T1000 (cell line): Measurements from ENCODE around the gene NAP1L4.

Source experiments
- DNase-seq: peaks from one replicate; lab custom pipeline; 2025; ENCODE audit warnings: mixed read lengths; lab: John Stamatoyannopoulos, UW

Gene NAP1L4

DNA sequence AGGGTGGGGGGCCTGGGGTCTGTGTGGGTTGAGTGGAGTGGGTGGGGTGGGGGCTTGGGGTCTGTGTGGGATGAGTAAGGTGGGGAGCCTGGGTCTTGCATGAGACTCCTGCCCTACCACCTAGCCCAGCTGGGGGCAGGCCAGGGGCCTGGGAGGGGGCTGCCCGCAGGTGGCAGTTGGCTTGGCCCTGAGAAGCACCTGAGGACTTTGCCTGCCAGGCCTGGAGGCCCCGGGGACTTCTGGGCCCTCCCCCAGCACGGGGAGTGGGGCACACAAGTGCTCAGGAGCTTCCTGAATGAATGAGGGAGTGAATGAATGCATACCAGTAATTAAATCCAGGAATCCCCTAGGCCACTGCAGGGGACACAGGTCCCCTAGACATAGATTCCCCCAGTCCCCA is 69.5 kb downstream of the NAP1L4 start:
- no peak for DNase-seq

DNA sequence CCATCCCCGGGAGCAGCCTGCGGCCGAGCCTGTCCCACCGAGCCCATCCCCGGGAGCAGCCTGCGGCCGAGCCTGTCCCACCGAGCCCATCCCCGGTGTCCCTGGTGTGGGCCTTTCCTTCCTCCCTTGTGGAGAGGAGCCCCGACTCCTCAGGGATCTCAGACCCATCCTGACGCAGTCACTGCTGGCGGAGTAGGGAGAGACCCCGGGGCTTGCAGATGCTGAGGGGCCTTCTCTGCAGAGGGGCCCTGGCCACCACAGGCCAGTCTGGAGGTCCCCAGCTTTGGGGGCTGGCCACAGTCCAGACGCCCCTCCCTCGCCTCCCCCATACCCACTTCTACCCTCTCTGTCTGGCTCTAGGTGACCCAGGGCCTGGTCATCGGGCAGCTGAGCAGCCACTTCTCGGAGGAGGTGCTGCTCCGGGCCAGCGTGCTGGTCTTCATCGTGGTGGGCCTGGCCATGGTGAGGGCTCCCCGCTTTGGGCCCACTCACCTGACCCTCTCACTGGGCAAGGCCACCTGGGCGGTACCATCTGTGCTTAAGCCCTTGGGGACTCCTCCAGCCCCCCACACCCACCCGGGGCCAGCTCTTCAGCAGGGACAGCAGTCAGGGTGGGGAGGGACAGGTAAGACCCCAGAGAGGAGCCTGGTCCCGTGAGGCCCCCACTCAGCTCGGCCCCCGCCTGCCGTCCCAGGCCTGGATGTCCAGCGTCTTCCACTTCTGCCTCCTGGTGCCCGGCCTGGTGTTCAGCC is 70.2 kb downstream of the NAP1L4 start:
- no peak for DNase-seq

DNA sequence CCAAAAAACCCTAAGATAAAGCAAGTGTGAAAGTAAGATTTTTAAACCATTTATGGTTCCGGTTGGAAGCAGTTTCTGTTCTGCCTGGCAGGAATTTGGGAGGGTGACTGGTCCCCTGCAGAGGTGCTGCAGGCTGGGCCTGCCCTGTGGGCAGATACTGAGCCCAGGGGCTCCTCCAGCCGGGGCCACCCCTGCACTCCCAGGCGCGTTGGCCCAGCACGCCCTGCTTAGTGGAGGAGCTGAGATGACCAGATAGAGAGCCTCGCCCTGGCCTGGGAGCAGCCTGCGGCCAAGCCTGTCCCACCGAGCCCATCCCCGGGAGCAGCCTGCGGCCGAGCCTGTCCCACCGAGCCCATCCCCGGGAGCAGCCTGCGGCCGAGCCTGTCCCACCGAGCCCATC is 70.9 kb downstream of the NAP1L4 start:
- DNase-seq = no peak

DNA sequence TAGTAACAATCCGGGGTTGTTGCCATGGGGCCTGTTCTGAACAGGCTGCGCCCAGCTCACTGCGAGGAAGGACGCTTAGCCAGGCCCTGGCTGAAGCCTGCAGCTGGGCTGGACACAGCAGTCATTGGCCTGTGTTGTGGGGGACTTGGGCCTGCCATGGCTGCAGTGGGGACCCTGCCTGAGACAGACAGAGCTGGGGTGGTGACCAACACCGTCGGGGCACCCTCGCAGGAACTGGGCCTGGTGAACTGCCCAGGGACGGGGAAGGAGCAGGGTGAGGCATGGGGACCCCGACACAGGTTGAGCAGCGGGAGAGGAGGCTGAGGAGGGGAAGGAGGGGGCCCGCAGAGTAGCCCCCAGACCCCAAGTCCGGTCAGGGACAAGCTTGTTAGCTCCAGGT is 71.8 kb downstream of the NAP1L4 start:
- DNase-seq = no peak

DNA sequence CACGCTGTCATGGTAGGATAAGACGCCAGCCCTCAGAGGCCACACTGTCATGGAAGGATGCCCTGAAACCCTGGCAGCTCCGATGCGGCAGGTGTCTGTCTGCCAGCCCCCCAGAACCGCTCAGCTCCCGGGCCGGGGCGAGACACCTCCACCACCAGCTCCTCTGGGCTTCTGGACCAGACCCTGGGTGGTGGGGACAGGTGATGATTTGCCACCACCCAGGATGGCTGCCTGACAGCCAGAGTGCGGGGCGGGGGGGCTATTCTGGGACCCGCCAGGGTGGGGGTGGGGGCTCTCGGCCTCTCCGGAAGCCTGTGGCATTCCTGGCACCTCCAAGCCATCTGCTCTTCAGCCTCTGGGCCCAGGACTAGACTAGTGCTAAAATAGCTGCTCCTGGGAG is 72.3 kb downstream of the NAP1L4 start:
- DNase-seq = no peak

DNA sequence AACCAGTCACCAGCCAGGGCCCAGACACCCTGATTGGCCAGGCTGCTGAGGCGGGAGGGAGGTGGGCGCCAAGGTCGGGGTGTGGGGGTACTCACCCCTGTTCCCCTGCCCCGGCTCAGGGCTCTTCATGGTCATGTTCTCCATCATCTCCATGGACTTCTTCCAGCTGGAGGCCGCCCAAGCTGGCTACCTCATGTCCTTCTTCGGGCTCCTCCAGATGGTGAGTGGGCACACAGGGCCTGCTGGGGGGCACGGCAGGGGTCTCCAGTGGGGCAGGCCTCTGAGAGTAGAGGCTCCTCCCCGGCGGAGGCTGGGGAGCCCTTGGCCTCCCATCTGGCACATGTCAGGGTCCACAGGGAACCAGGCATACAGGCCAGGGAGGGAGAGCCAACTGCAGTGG is 72.9 kb downstream of the NAP1L4 start:
- no peak for DNase-seq

DNA sequence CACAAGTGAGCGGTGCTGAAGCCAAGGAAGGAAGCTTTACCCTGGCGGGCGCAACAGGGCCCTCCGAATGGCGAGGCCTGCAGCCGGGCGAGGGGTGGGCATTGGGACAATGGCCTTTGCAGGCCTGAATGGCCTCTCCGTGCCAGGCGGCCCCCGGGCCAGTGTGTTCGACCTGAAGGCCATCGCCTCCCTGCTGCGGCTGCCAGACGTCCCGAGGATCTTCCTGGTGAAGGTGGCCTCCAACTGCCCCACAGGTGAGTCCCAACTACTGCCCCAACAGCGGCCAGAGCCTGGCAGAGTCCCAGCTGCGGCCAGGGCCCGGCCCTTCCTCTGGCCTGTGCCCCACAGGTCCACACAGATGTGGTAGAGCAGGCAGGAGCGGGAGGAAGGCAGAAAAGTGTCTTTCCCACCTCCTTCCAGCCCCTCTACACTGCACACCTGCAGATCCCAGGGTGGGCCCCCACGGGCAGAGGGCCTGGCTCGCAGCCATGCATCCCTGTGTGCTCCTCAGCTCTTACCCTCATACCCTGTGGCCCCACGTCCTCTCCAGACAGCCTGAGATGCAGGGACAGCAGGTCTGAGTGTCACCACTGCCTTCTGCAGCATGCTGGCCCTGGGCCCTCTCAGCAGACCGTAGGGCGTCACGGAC is 74.2 kb downstream of the NAP1L4 start:
- no peak for DNase-seq

- no peak for DNase-seq
Observed at GRCh38 chr11:2916892-2917645, 75.1 kb downstream of the NAP1L4 start.

GRCh38 chr11:2916114-2916891 is 75.8 kb downstream of the NAP1L4 start:
- DNase-seq = no peak

GRCh38 chr11:2915473-2915872 is 76.7 kb downstream of the NAP1L4 start:
- DNase-seq = no peak

GRCh38 chr11:2914455-2915195 is 77.5 kb downstream of the NAP1L4 start:
- DNase-seq = no peak

- DNase-seq = no peak
Observed at GRCh38 chr11:2913776-2914175, 78.4 kb downstream of the NAP1L4 start.

- DNase-seq = no peak
Observed at GRCh38 chr11:2913019-2913431, 79.1 kb downstream of the NAP1L4 start.

DNA sequence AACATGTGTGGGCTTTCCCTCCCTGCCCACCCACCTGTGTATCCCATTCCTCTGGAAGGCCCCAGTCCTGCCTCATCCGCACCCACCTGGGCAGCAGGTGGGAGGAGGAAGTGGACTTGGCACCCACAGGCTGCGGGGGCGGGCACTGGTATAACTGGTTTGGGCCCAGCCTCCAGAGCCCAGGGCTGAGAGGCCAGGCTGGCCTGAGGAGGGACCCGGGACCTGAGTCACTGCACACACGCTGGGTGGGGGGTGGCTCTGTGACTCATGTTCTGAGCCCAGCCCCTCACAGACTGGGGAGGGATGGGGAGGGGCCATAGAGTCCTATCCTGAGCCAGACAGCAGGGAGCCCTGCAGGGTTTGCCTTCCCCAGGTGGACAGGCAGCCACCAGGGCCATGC is 79.6 kb downstream of the NAP1L4 start:
- peak; percentile 65 for DNase-seq

DNA sequence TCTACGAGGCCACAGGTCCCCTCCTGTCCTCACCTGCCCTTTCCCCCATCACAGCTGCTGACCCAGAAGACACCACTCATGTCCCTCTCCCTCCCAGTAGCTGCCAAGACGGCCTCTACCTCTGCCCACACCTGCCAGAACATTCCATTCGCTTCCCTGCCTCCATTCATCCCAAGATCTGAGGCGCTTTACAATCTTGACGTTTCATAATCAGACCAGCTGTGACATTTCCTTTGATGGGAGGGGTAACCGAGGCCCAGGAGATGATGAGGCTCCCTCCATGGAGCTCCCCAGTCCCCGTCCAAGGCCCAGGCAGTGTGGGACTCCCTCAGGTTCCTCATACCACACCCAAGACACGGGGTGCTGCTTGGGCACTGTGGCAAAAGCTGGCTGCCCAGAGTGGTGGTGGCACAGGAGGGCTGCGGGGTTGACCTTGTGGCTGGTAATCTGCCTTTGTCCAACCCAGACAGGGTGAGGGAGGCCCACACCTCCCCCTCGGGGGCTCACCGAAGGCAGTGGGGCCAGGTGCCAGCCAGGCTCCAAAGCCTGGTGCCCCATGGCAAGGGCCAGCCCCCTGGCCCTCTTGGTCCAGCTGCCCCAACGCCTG is 80.2 kb downstream of the NAP1L4 start:
- DNase-seq = no peak

DNA sequence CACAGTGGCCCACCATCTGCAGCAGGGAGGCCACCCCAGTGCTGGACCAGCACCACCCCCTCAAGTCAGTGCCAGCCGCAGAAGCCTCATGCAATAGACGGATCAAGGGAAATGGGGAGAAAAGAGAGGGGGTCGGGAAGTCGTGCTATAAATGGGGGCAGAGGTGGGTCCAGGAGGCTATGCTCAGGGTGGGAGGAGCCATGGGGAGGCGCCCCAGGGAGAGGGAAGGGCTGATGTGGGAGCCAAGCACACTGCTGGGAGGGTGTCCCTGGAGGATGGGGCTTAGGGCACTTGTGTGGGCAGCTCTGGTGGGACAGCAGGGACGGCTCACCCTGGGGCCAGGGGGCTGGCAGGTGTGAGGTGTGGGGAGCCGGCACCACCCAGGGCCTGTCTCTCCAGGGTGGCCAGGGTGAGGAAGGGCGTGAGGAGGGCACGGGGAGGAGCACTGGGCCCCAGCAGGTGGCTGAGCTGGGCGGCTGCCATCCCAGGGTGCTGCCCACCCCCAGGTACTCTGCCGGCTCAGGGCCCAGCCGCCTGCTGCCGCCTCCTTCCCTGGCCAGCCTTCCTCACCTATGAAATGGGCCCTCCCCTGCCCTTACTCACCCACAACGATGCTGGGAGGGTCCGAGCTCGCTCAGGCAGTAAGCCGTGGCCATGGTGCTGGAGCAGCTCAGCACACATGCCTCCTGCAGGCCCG is 80.9 kb downstream of the NAP1L4 start:
- no peak for DNase-seq

GRCh38 chr11:2910401-2910955 is 81.7 kb downstream of the NAP1L4 start:
- DNase-seq = no peak

DNA sequence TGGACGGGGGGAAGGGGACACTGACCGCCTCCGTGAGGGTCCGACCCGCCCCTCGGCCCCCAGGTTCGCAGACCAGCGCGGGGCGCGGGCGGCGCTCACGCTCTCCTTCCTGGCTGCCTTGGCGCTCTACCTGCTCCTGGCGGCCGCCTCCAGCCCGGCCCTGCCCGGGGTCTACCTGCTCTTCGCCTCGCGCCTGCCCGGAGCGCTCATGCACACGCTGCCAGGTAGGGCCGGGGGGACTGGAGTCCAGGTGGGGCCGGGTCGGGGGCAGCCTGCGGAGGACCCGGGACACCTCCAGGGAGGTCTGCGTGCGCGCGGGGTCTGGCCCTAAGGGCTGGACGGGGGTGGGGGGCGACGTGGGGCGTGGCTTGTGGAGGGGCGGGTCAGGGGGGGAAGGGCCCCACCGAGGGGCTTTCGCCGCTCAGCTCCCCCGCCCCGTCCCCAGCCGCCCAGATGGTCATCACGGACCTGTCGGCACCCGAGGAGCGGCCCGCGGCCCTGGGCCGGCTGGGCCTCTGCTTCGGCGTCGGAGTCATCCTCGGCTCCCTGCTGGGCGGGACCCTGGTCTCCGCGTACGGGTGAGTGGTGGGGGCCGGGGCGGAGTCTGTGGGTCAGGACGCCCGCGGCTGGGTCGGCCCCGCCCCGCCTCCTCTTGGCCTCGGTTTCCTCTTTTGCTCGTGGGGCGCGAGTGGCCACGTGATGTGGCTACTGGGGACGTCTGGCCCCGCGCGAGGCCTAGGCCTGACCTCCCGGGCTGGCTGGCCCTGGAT is 82.8 kb downstream of the NAP1L4 start:
- no peak for DNase-seq

- no peak for DNase-seq
Observed at GRCh38 chr11:2908130-2908529, 84.0 kb downstream of the NAP1L4 start.
